Central memory CD8-positive, alpha-beta T cell (primary cell): Measurements from ENCODE around the gene CETN3.
"Not testable (repeated sequence)": the region's sequence is repeated elsewhere in the genome, so short reads cannot be mapped to it uniquely, and the experiment has no call there.

ENCODE experiments used
- ATAC-seq: fragments of 150-1000 bp; cut with Tn5 transposase; replicated peaks from 2 replicates; pipeline ENCODE4 v1.10.0; 2022; ENCODE audit warnings: mild to moderate bottlenecking, moderate FRiP score, moderate number of reproducible peaks; ENCODE audit not compliant: poor library complexity, severe bottlenecking; ENCODE audit errors: extremely low read depth
- DNase-seq, 2 donors: peaks; one replicate each; pipeline ENCODE4 v3.0.0; 2021; ENCODE audit warnings: low spot score in 2 of 2
- H3K27ac Mint-ChIP-seq: one replicate; pipeline ENCODE4 v1.8.0; 2022; ENCODE audit warnings: low read depth, mild to moderate bottlenecking, moderate library complexity, mixed read lengths
- H3K27me3 Mint-ChIP-seq: one replicate; pipeline ENCODE4 v1.8.0; 2022; ENCODE audit warnings: mixed read lengths
- H3K36me3 Mint-ChIP-seq: one replicate; pipeline ENCODE4 v1.8.0; 2022; ENCODE audit warnings: mild to moderate bottlenecking, moderate library complexity, mixed read lengths; ENCODE audit not compliant: insufficient read depth
- H3K4me1 Mint-ChIP-seq: one replicate; pipeline ENCODE4 v1.8.0; 2022; ENCODE audit warnings: mixed read lengths
- H3K4me3 Mint-ChIP-seq: one replicate; pipeline ENCODE4 v1.8.0; 2022; ENCODE audit warnings: mild to moderate bottlenecking, moderate library complexity, mixed read lengths
- H3K9me3 Mint-ChIP-seq: one replicate; pipeline ENCODE4 v1.8.0; 2022; ENCODE audit warnings: mixed read lengths

CETN3 gene

GRCh38 chr5:90344689-90345088 is 64.9 kb downstream of the CETN3 start:
- no peak for DNase-seq
- Mint-ChIP-seq H3K36me3 (no peaks in the 10 kb centered on the region), H3K4me1 (no peaks in the 10 kb centered on the region), H3K27ac (no peak overlapping the region), H3K9me3 (no peaks in the 10 kb centered on the region), H3K4me3 (no peak overlapping the region), H3K27me3 (peaks cover 33% of the 10 kb centered on the region)
- no peak for ATAC-seq

GRCh38 chr5:90343731-90344130 is 65.8 kb downstream of the CETN3 start:
- DNase-seq, H3K27ac Mint-ChIP-seq, H3K4me3 Mint-ChIP-seq, H3K36me3 Mint-ChIP-seq, H3K4me1 Mint-ChIP-seq, H3K9me3 Mint-ChIP-seq, ATAC-seq: not testable (repeated sequence)
- H3K27me3 Mint-ChIP-seq, result peaks cover 33% of the 10 kb centered on the region

GRCh38 chr5:90342576-90342975 is 67.0 kb downstream of the CETN3 start:
- DNase-seq (no peak), ATAC-seq (no peak)
- peaks cover 39% of the 10 kb centered on the region for H3K27me3 Mint-ChIP-seq
- no peaks in the 10 kb centered on the region for H3K36me3 Mint-ChIP-seq
- H3K27ac Mint-ChIP-seq, result no peak overlapping the region
- no peak overlapping the region for H3K4me3 Mint-ChIP-seq
- H3K9me3 Mint-ChIP-seq, result no peaks in the 10 kb centered on the region
- no peaks in the 10 kb centered on the region for H3K4me1 Mint-ChIP-seq
